Astrocyte of the hippocampus (primary cell): ENCODE data around the gene GRIK3.
"Not testable (repeated sequence)": the region's sequence is repeated elsewhere in the genome, so short reads cannot be mapped to it uniquely, and the experiment has no call there.

Experiments used
- DNase-seq: peaks from one replicate; pipeline ENCODE4 v3.0.0; 2011; ENCODE audit warnings: low read depth, low spot score

GRIK3 gene

GRCh38 chr1:36767429-36767828 lies 266.9 kb downstream of the GRIK3 start:
- not testable (repeated sequence) for DNase-seq

- no peak for DNase-seq
Observed at GRCh38 chr1:36766481-36766880, 267.8 kb downstream of the GRIK3 start.

GRCh38 chr1:36765785-36766300 lies 268.5 kb downstream of the GRIK3 start:
- DNase-seq = no peak

- no peak for DNase-seq
Observed at GRCh38 chr1:36764798-36765197, 269.5 kb downstream of the GRIK3 start.

- no peak for DNase-seq
Observed at GRCh38 chr1:36763771-36764170, 270.5 kb downstream of the GRIK3 start.

GRCh38 chr1:36762174-36762573 lies 272.1 kb downstream of the GRIK3 start:
- no peak for DNase-seq

- no peak for DNase-seq
Observed at GRCh38 chr1:36761113-36761512, 273.2 kb downstream of the GRIK3 start.

- DNase-seq = no peak
Observed at GRCh38 chr1:36760081-36760480, 274.2 kb downstream of the GRIK3 start.

- DNase-seq = no peak
Observed at GRCh38 chr1:36759355-36759754, 275.0 kb downstream of the GRIK3 start.

GRCh38 chr1:36755303-36756230 lies 278.7 kb downstream of the GRIK3 start:
- no peak for DNase-seq

- DNase-seq = no peak
Observed at GRCh38 chr1:36754366-36754765, 279.9 kb downstream of the GRIK3 start.

- no peak for DNase-seq
Observed at GRCh38 chr1:36753451-36753850, 280.9 kb downstream of the GRIK3 start.

- no peak for DNase-seq
Observed at GRCh38 chr1:36752891-36753361, 281.4 kb downstream of the GRIK3 start.

GRCh38 chr1:36752431-36752830 lies 281.9 kb downstream of the GRIK3 start:
- no peak for DNase-seq

- no peak for DNase-seq
Observed at GRCh38 chr1:36751525-36751924, 282.8 kb downstream of the GRIK3 start.

GRCh38 chr1:36748466-36748865 lies 285.8 kb downstream of the GRIK3 start:
- DNase-seq = no peak
